Measurements from ENCODE around the gene CDC37L1. TPM values are rescaled to one million over a fixed set of nuclear protein-coding genes. Genes with fewer than 3 reads are reported as not detected.

CDC37L1 gene
- total RNA-seq, 2 donors from 2014 or later = 11.9 to 14.7 TPM

- no peak for ATAC-seq
- intact Hi-C loops (cut with DNase I, micrococcal nuclease) = loop anchor here in 1 of 2 donors (10.0 kb wide), 1 partner anchor 319 kb away; the partner anchor contains the start of gene JAK2
- no peak for DNase-seq
These were observed 14.0 kb upstream of the CDC37L1 start for GRCh38 chr9:4665357-4665756.

GRCh38 chr9:4666042-4666699 is 13.2 kb upstream of the CDC37L1 start, which contains the start of gene SPATA6L:
Gene SPATA6L, minus strand, starts transcription at chr9:4666480. Its CDS starts 230 bp downstream, at chr9:4666250.
- DNase-seq (peak; percentile 78 to 81), ATAC-seq (peak; percentile 58)
- intact Hi-C loops (cut with DNase I, micrococcal nuclease) = loop anchor here in 1 of 2 donors (10.0 kb wide), 1 partner anchor 319 kb away; the partner anchor contains the start of gene JAK2

DNA sequence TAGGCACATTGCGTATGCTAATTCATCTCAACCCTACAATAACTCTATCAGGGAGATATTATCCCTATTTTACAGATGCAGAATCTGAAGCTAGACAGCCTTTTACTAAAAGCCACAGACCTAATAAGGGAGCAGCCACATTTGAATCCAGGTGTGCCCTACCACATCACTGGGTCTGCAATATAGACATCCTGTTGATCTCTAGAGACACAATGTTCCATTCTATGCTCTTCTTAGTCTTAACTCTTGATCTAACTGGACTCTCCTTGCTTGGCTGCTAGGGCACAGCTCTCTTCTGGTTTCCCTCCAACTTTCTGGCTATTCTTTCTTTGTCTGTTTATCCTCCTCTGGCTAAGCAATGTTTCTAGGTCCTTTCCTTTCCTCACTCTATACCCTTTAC is 11.7 kb upstream of the CDC37L1 start:
- DNase-seq = no peak
- intact Hi-C loops (cut with DNase I, micrococcal nuclease) = loop anchor here in 1 of 2 donors (10.0 kb wide), 1 partner anchor 317 kb away; the partner anchor contains the start of gene JAK2
- no peak for ATAC-seq

GRCh38 chr9:4668604-4669003 is 10.8 kb upstream of the CDC37L1 start:
- no peak for ATAC-seq
- DNase-seq = no peak
- intact Hi-C loops (cut with DNase I, micrococcal nuclease) = loop anchor here in 1 of 2 donors (10.0 kb wide), 1 partner anchor 316 kb away; the partner anchor contains the start of gene JAK2

GRCh38 chr9:4669890-4670289 is 9.5 kb upstream of the CDC37L1 start:
- intact Hi-C loops (cut with DNase I, micrococcal nuclease) = loop anchor here in 1 of 2 donors (10.0 kb wide), 1 partner anchor 315 kb away; the partner anchor contains the start of gene JAK2
- DNase-seq (no peak), ATAC-seq (no peak)

- intact Hi-C loops (cut with DNase I, micrococcal nuclease) = no loop called here
- ATAC-seq = no peak
- DNase-seq = no peak
These were observed 8.8 kb upstream of the CDC37L1 start for GRCh38 chr9:4670591-4670990.

DNA sequence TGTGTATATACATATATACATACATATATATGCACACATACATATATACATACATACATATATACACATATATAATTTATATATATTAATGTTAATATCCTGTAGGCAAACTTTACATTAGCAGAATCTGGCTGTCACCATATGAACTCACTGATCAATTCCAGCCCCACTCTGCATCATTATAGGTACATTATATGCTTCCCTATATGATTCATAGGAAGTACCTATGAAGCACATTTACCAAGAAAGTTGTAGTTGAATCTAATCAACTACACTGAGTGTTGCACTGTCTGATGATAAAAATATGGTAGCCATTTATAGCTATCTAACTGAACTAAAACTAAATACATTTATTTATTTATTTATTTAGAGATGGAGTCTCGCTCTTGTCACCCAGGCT is 7.6 kb upstream of the CDC37L1 start:
- intact Hi-C loops (cut with DNase I, micrococcal nuclease) = no loop called here
- ATAC-seq (no peak), DNase-seq (no peak)

DNA sequence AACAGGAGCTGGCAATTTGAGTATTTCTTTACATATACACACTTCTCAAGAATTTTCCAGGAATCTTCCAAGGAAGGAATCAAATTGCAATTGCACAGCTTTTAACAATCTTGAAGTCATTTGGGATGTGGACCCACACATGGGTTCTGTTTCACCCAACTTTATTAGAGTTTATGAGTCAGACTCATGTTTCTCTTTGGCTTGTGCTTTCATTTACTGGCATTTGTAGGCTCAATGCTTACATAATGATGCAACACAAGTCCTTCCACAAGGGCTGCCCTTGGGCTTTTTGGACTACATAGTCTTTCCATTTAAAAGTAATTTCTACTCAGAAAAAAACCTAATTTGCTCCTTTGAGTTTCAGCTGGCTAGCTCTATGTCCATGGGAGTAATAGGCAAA is 4.6 kb upstream of the CDC37L1 start:
- intact Hi-C loops (cut with DNase I, micrococcal nuclease) = no loop called here
- ATAC-seq (no peak), DNase-seq (no peak)

DNA sequence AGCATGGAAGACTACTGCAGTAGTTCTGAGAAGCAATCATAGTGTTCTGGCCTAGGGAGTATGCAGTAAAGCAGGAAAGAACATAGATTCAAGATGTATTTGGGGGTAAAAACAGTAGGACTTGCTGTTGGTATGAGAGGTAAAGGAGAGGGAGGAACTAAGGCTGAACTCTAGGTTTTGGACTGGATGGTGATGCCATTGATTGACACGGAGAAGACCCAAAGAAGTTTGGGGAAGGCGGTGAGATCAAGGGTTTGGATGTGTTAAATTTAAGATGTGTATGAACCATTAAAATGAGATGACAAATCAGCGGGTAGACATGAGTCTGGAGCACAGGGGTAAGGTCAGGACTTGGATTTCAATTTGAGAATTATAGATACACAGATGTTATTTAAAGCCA is 2.0 kb upstream of the CDC37L1 start:
- intact Hi-C loops (cut with DNase I, micrococcal nuclease) = no loop called here
- ATAC-seq (no peak), DNase-seq (no peak)

GRCh38 chr9:4678679-4679267 is 596 bp upstream of the CDC37L1 start:
- intact Hi-C loops (cut with DNase I, micrococcal nuclease) = no loop called here
- DNase-seq = peak in 1 of 2 donors; percentile 36
- peak; percentile 23 for ATAC-seq

DNA sequence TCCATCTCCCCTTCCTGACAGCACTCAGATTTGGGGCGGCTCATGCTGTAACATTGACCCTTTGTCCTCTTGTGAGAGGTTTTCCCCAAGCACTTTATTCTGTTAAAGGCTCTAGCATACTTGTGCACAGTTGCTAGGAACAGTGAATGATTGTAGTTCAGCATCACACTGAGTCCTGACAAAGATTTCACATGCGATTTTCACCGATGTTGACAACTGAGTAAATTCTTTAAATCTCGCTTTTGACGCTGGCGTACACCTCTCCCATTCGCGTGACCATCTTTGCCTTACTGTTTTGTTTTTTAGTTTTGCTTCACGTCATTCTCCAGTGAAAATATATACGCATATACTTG is 780 bp downstream of the CDC37L1 start:
- intact Hi-C loops (cut with DNase I, micrococcal nuclease) = loop anchor here in 1 of 2 donors (10.0 kb wide), 1 partner anchor 55 kb away; no protein-coding TSS in a partner anchor
- ATAC-seq (no peak), DNase-seq (no peak)

DNA sequence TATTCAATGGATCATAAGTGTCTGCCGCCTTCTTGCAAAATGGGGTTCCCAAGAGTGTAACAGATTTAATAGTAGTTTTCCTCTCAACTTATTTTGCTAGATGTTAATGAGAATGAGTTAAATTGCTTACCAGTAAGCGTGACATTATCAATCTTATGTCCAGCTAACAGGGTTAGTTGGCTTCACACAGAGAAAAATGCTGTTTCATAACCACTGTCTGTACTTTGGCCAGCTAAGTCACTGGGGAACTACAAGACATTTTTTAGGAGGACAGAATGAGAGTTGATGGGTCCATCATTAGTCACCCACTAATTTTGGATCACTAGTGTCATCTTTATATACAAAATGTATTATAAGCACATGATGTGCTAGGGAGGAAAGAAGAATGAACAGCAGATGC is 1.4 kb downstream of the CDC37L1 start:
- ATAC-seq = no peak
- intact Hi-C loops (cut with DNase I, micrococcal nuclease) = loop anchor here in 1 of 2 donors (10.0 kb wide), 1 partner anchor 54 kb away; no protein-coding TSS in a partner anchor
- DNase-seq = no peak

DNA sequence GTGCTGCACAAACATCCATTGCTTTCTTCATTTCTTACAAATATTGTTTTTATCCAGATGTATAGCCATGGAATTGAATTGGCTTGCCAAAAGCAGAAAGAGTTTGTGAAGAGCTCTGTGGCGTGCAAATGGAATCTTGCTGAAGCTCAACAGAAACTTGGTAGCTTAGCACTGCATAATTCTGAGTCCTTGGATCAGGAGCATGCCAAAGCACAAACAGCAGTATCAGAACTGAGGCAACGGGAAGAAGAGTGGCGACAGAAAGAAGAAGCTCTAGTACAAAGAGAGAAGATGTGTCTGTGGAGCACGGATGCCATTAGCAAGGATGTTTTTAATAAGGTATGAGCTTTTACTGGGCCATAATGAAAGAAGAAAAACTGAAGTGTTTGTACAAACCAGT is 5.5 kb downstream of the CDC37L1 start:
- no peak for ATAC-seq
- no peak for DNase-seq
- intact Hi-C loops (cut with DNase I, micrococcal nuclease) = loop anchor here in 1 of 2 donors (10.0 kb wide), 1 partner anchor 50 kb away; no protein-coding TSS in a partner anchor

- intact Hi-C loops (cut with DNase I, micrococcal nuclease) = loop anchor here in 1 of 2 donors (10.0 kb wide), 1 partner anchor 49 kb away; no protein-coding TSS in a partner anchor
- ATAC-seq (no peak), DNase-seq (no peak)
These were observed 6.7 kb downstream of the CDC37L1 start for GRCh38 chr9:4686112-4686511.

GRCh38 chr9:4686584-4686983 is 7.2 kb downstream of the CDC37L1 start:
- DNase-seq = no peak
- ATAC-seq = no peak
- intact Hi-C loops (cut with DNase I, micrococcal nuclease) = loop anchor here in 1 of 2 donors (10.0 kb wide), 1 partner anchor 48 kb away; no protein-coding TSS in a partner anchor

- ATAC-seq = no peak
- intact Hi-C loops (cut with DNase I, micrococcal nuclease) = loop anchor here in 1 of 2 donors (10.0 kb wide), 1 partner anchor 46 kb away; no protein-coding TSS in a partner anchor
These were observed 9.7 kb downstream of the CDC37L1 start for GRCh38 chr9:4689021-4689420.

DNA sequence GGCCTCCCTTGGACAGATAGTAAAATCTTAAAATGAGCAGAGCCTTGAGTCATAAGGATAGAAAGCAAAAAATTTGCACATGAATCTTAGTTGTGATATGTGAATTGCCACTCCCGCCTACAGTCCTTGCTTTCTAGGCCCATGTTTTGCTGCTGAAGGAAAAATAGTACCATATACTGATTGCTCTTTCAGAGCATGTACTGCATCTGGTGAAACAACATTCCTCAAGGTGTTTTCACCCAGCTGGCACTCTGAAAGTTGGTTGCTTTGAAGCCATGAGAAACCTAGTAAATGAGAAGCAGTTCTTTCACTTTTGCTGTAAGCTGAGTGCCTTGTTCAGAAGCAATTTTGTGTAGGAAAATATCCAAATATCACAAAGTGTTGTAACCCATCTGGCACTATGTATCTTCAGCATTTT is 10.3 kb downstream of the CDC37L1 start:
- DNase-seq (no peak), ATAC-seq (no peak)
- intact Hi-C loops (cut with DNase I, micrococcal nuclease) = loop anchor here in 1 of 2 donors (10.0 kb wide), 1 partner anchor 45 kb away; no protein-coding TSS in a partner anchor

More at GRCh38 chr9:4689021-4689420, 9.7 kb downstream of the CDC37L1 start:
- no peak for DNase-seq

DNA sequence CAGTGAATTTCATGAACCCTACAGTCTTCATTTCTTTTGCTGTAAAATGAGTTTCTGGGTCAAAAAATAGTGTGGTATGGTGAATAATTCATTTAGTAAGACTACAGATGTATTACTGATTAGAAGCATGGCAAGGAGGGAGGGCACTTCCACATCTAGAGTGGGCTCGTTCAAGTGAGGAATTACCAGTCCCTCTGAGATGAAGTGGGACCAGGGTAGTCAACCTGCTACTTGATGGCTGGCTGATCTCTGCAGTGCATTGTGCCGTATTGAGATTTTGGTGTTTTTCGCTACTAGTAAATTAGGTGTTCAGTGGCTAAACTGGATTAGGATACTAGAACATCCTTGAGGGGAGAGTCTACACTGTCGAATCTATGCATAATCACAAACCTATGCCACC is 10.8 kb downstream of the CDC37L1 start:
- no peak for ATAC-seq
- intact Hi-C loops (cut with DNase I, micrococcal nuclease) = no loop called here
- no peak for DNase-seq

- intact Hi-C loops (cut with DNase I, micrococcal nuclease) = no loop called here
- no peak for ATAC-seq
- no peak for DNase-seq
These were observed 12.4 kb downstream of the CDC37L1 start for GRCh38 chr9:4691795-4692194.

- peak; percentile 29 for ATAC-seq
- no peak for DNase-seq
- intact Hi-C loops (cut with DNase I, micrococcal nuclease) = no loop called here
These were observed 20.7 kb downstream of the CDC37L1 start for GRCh38 chr9:4700091-4700490.

Measured in left colon (tissue), 2 donors.